Liver (tissue), 9 donors: ENCODE measurements around the gene CDKN1B. TPM values are rescaled to one million over a fixed set of nuclear protein-coding genes. Genes with fewer than 3 reads are reported as not detected.

Experiments
- DNase-seq: peaks from one replicate; pipeline ENCODE4 v3.0.0-alpha.2; 2017; ENCODE audit warnings: low spot score
- H3K27ac ChIP-seq, 2 donors: one replicate each; pipeline ENCODE4 v1.7.0; 2013; ENCODE audit warnings: inconsistent platforms in 2 of 2, low read length in 2 of 2, control low read depth in 1 of 2, low read depth in 1 of 2, mild to moderate bottlenecking in 1 of 2
- H3K27me3 ChIP-seq, 4 donors: one replicate each; pipeline versions ENCODE4 v1.6.1 to v1.7.0; 2013; ENCODE audit warnings: low read length in 3 of 4, inconsistent platforms in 1 of 4, mild to moderate bottlenecking in 1 of 4, moderate library complexity in 1 of 4; ENCODE audit not compliant: control insufficient read depth in 4 of 4, insufficient read depth in 4 of 4
- H3K36me3 ChIP-seq, 4 donors: one replicate each; pipeline versions ENCODE4 v1.6.1 to v1.7.0; 2013; ENCODE audit warnings: low read length in 3 of 4, mild to moderate bottlenecking in 3 of 4, low read depth in 1 of 4, moderate library complexity in 1 of 4; ENCODE audit not compliant: control insufficient read depth in 4 of 4, insufficient read depth in 3 of 4
- H3K4me1 ChIP-seq, 4 donors: one replicate each; pipeline versions ENCODE4 v1.6.1 to v1.7.0; 2013; ENCODE audit warnings: low read length in 3 of 4, mild to moderate bottlenecking in 3 of 4, moderate library complexity in 1 of 4; ENCODE audit not compliant: control insufficient read depth in 4 of 4, insufficient read depth in 4 of 4
- H3K4me3 ChIP-seq, 3 donors: one replicate each; pipeline versions ENCODE4 v1.6.1 to v1.7.0; 2013; ENCODE audit warnings: low read length in 3 of 3, control low read depth in 1 of 3, low read depth in 1 of 3, mild to moderate bottlenecking in 1 of 3
- H3K9ac ChIP-seq, 2 donors: one replicate each; pipeline ENCODE4 v1.7.0; 2013; ENCODE audit warnings: low read length in 2 of 2, mild to moderate bottlenecking in 2 of 2, moderate library complexity in 2 of 2, control low read depth in 1 of 2, low read depth in 1 of 2
- H3K9me3 ChIP-seq, 4 donors: one replicate each; pipeline versions ENCODE4 v1.6.1 to v1.7.0; 2013; ENCODE audit warnings: low read length in 3 of 4; ENCODE audit not compliant: control insufficient read depth in 4 of 4
- ATF3 ChIP-seq: IDR thresholded peaks from 2 replicates; pipeline ENCODE4 v1.6.1; 2016; ENCODE audit warnings: antibody characterized with exemption
- CTCF ChIP-seq: fragments of 150-350 bp; IDR thresholded peaks from 2 replicates; pipeline ENCODE4 v1.5.1; 2017; ENCODE audit warnings: improper control_type of control experiment, low read depth, low read length; ENCODE audit not compliant: missing input control
- EGR1 ChIP-seq, 2 donors: IDR thresholded peaks; 2 replicates each; pipeline ENCODE4 v1.6.1; 2016 to 2018; ENCODE audit warnings: antibody characterized with exemption in 2 of 2, low read depth in 2 of 2
- FOXA1 ChIP-seq: IDR thresholded peaks from 2 replicates; pipeline ENCODE4 v1.6.1; 2016; ENCODE audit warnings: antibody characterized with exemption
- FOXA2 ChIP-seq: IDR thresholded peaks from 2 replicates; pipeline ENCODE4 v1.6.1; 2016; ENCODE audit warnings: antibody characterized with exemption
- GABPA ChIP-seq, 2 donors: IDR thresholded peaks in 1 of 2; conservative IDR thresholded peaks in 1 of 2; 2 replicates each; pipeline ENCODE4 v1.6.1; 2016; ENCODE audit warnings: antibody characterized with exemption in 2 of 2, mild to moderate bottlenecking in 1 of 2, moderate library complexity in 1 of 2
- HNF4A ChIP-seq, 2 donors: conservative IDR thresholded peaks; 2 replicates each; pipeline ENCODE4 v1.6.1; 2016; ENCODE audit warnings: antibody characterized with exemption in 2 of 2, mild to moderate bottlenecking in 2 of 2
- HNF4G ChIP-seq: IDR thresholded peaks from 2 replicates; pipeline ENCODE4 v1.6.1; 2016; ENCODE audit warnings: antibody characterized with exemption
- JUND ChIP-seq, 2 donors: IDR thresholded peaks; 2 replicates each; pipeline ENCODE4 v1.6.1; 2016; ENCODE audit warnings: antibody characterized with exemption in 2 of 2
- MAX ChIP-seq: IDR thresholded peaks from 2 replicates; pipeline ENCODE4 v1.6.1; 2016; ENCODE audit warnings: antibody characterized with exemption
- NR2F2 ChIP-seq: IDR thresholded peaks from 2 replicates; pipeline ENCODE4 v1.6.1; 2016; ENCODE audit warnings: antibody characterized with exemption
- RAD21 ChIP-seq, 2 donors: IDR thresholded peaks; 2 replicates each; pipeline ENCODE4 v1.6.1; 2016; ENCODE audit warnings: antibody characterized with exemption in 2 of 2, mild to moderate bottlenecking in 2 of 2
- REST ChIP-seq: IDR thresholded peaks from 2 replicates; pipeline ENCODE4 v1.6.1; 2016; ENCODE audit warnings: antibody characterized with exemption, mild to moderate bottlenecking
- RXRA ChIP-seq, 2 donors: IDR thresholded peaks; 2 replicates each; pipeline ENCODE4 v1.6.1; 2017 to 2018; ENCODE audit warnings: antibody characterized with exemption in 2 of 2, mild to moderate bottlenecking in 1 of 2
- SP1 ChIP-seq: IDR thresholded peaks from 2 replicates; pipeline ENCODE4 v1.6.1; 2018; ENCODE audit warnings: antibody characterized with exemption, mild to moderate bottlenecking
- TAF1 ChIP-seq: conservative IDR thresholded peaks from 2 replicates; pipeline ENCODE4 v1.6.1; 2016; ENCODE audit warnings: antibody characterized with exemption, mild to moderate bottlenecking
- YY1 ChIP-seq: IDR thresholded peaks from 2 replicates; pipeline ENCODE4 v1.6.1; 2016; ENCODE audit warnings: antibody characterized with exemption, mild to moderate bottlenecking
- ZBTB33 ChIP-seq: IDR thresholded peaks from 2 replicates; pipeline ENCODE4 v1.6.1; 2016; ENCODE audit warnings: antibody characterized with exemption
- WGBS: extraction: QIAGEN DNeasy Blood & Tissue Kit; methylation state at CpG from one replicate; pipeline ENCODE4 v1.1.7; 2013; 5-methylcytosine and 5-hydroxymethylcytosine counted together
- polyA plus RNA-seq, 2 donors: library from polyadenylated mRNA; stranded (reverse) in 1 of 2; unstranded in 1 of 2; fragments of 200-250 nt in 1 of 2; fragments of >200 nt in 1 of 2; fragmentation: Nextera tagmentation in 1 of 2; extraction: Ambion mirVana in 1 of 2; gene quantifications; one replicate each; pipeline versions ENCODE4 v1.2.1 to v1.2.3, GENCODE V29; 2013 to 2015
- total RNA-seq, 2 donors: library from RNA; depleted of rRNA; stranded (reverse); fragments of >200 nt; gene quantifications; one replicate each; pipeline ENCODE4 v1.2.3, GENCODE V29; 2014
- donor health status: healthy.
- donor health status: healthy.
- donor health status: healthy.
- donor health status: healthy.
- donor health status: healthy.

Gene CDKN1B
- total and polyA plus RNA-seq, 4 donors, result 7.8 to 67.5 (median 22.5) TPM

- Histone ChIP-seq H3K36me3 (peaks cover 0 to under 1% (median 0%) of the 10 kb centered on the region in 4 donors), H3K9me3 (no peaks in the 10 kb centered on the region), H3K9ac (peak overlapping the region; percentile 66 to 83), H3K4me1 (peaks cover 4 to 27% (median 17%) of the 10 kb centered on the region in 4 donors), H3K27ac (peak overlapping the region; percentile 95 to 99), H3K4me3 (peak overlapping the region; percentile 57 to 87 (median 61)), H3K27me3 (no peaks in the 10 kb centered on the region)
- peak; percentile 1 for TF ChIP-seq TAF1
- TF ChIP-seq MAX, result no peak
- DNase-seq, result no peak
- WGBS, result 2% methylated on average over 26 of the region's 26 CpGs
These were observed 8.9 kb downstream of the CDKN1B start for GRCh38 chr12:12725956-12726554.

- Histone ChIP-seq H3K9me3 (no peaks in the 10 kb centered on the region), H3K9ac (peak overlapping the region; percentile 66 to 83), H3K27me3 (no peaks in the 10 kb centered on the region), H3K36me3 (no peaks in the 10 kb centered on the region), H3K27ac (peak overlapping the region in 1 of 2 donors; percentile 99), H3K4me3 (peak overlapping the region in 1 of 3 donors; percentile 61), H3K4me1 (peaks cover 2 to 22% (median 16%) of the 10 kb centered on the region in 4 donors)
- WGBS, result 44% methylated on average over 6 of the region's 6 CpGs
- no peak for DNase-seq
- TF ChIP-seq CTCF, result no peak
- TF ChIP-seq FOXA1, result no peak
- TF ChIP-seq GABPA (IDR thresholded peaks at IDR 0.05 in 1 of 2, conservative IDR thresholded peaks at IDR 0.05 in 1 of 2), result no peak
- TF ChIP-seq NR2F2, result no peak
- TF ChIP-seq FOXA2, result no peak
- TF ChIP-seq JUND (IDR thresholded peaks at IDR 0.05), result no peak
- no peak for TF ChIP-seq EGR1 (IDR thresholded peaks at IDR 0.05; ENCODE audit: low read depth in 2 of 2)
- no peak for TF ChIP-seq RXRA (IDR thresholded peaks at IDR 0.05)
- TF ChIP-seq RAD21 (IDR thresholded peaks at IDR 0.05), result no peak
- TF ChIP-seq YY1, result no peak
- no peak for TF ChIP-seq HNF4A (conservative IDR thresholded peaks at IDR 0.05)
- no peak for TF ChIP-seq ZBTB33
- TF ChIP-seq SP1, result no peak
- no peak for TF ChIP-seq MAX
- no peak for TF ChIP-seq REST
- no peak for TF ChIP-seq ATF3
- TF ChIP-seq TAF1, result no peak
- no peak for TF ChIP-seq HNF4G
These were observed 9.5 kb downstream of the CDKN1B start for GRCh38 chr12:12726555-12727093.
